Activated CD8-positive, alpha-beta T cell treated with anti-CD3 and anti-CD28 coated beads, Interleukin-2, amount 10 ng/mL, durations not matched to agents 7 days and 5 days (primary cell): ENCODE measurements around the gene EPB41L4B. TPM values are rescaled to one million over a fixed set of nuclear protein-coding genes. Genes with fewer than 3 reads are reported as not detected.
A peak's percentile ranks its signal among the peaks of the same experiment; 100 is the strongest.

Experiments used
- ATAC-seq: fragments of 150-1000 bp; cut with Tn5 transposase; one replicate; pipeline ENCODE4 v1.10.0; 2021; ENCODE audit warnings: moderate library complexity
- CTCF ChIA-PET: fragments of 350-600 bp; sonication (Branson Sonifier 250); formaldehyde crosslinking; loops from one replicate; lab custom pipeline; 2021; ENCODE audit warnings: antibody characterized with exemption; lab: Charles Lee
- POLR2A ChIA-PET: fragments of 350-600 bp; sonication (Branson Sonifier 250); formaldehyde crosslinking; loops from one replicate; lab custom pipeline; 2021; ENCODE audit warnings: antibody characterized with exemption; lab: Charles Lee
- DNase-seq: peaks from one replicate; pipeline ENCODE4 v3.0.0-alpha.2; 2020
- H3K27ac Mint-ChIP-seq: one replicate; pipeline ENCODE4 v1.8.0; 2021; ENCODE audit warnings: mild to moderate bottlenecking, mixed read lengths
- H3K27me3 Mint-ChIP-seq: one replicate; pipeline ENCODE4 v1.8.0; 2021; ENCODE audit warnings: low read depth, mixed read lengths
- H3K36me3 Mint-ChIP-seq: one replicate; pipeline ENCODE4 v1.8.0; 2021; ENCODE audit warnings: low read depth, mixed read lengths
- H3K4me1 Mint-ChIP-seq: one replicate; pipeline ENCODE4 v1.8.0; 2021; ENCODE audit warnings: low read depth, mixed read lengths
- H3K4me3 Mint-ChIP-seq: one replicate; pipeline ENCODE4 v1.8.0; 2021; ENCODE audit warnings: mild to moderate bottlenecking, mixed read lengths
- H3K9me3 Mint-ChIP-seq: one replicate; pipeline ENCODE4 v1.8.0; 2022; ENCODE audit warnings: mixed read lengths; ENCODE audit not compliant: insufficient read depth
- total RNA-seq, 2 experiments: library from RNA; stranded (reverse); gene quantifications; one replicate each; pipeline ENCODE4 v1.2.3, GENCODE V29; 2021

EPB41L4B gene
- total RNA-seq, 2 experiments from 2014 or later, result not detected

- no peak for DNase-seq
- H3K27ac Mint-ChIP-seq, result no peak overlapping the region
- H3K4me1 Mint-ChIP-seq, result peaks cover 4% of the 10 kb centered on the region
- H3K9me3 Mint-ChIP-seq, result no peaks in the 10 kb centered on the region
- no peak overlapping the region for H3K4me3 Mint-ChIP-seq
- no peaks in the 10 kb centered on the region for H3K36me3 Mint-ChIP-seq
- ChIA-PET CTCF (interaction anchor here (1.7 kb wide), 1 partner anchor 12 kb away, joined by 4 read pairs; no protein-coding TSS in a partner anchor), POLR2A (no interaction called here)
- H3K27me3 Mint-ChIP-seq, result peaks cover 19% of the 10 kb centered on the region
- no peak for ATAC-seq
Measured at GRCh38 chr9:109205526-109205925, 115.3 kb downstream of the EPB41L4B start.

- Mint-ChIP-seq H3K4me3 (no peak overlapping the region), H3K4me1 (peaks cover 4% of the 10 kb centered on the region), H3K36me3 (no peaks in the 10 kb centered on the region), H3K27me3 (peaks cover 20% of the 10 kb centered on the region), H3K27ac (no peak overlapping the region), H3K9me3 (no peaks in the 10 kb centered on the region)
- DNase-seq, result no peak
- CTCF ChIA-PET, result no interaction called here
- ATAC-seq, result no peak
- POLR2A ChIA-PET, result no interaction called here
Measured at GRCh38 chr9:109203761-109204360, 117.0 kb downstream of the EPB41L4B start.

- Mint-ChIP-seq H3K9me3 (no peaks in the 10 kb centered on the region), H3K4me3 (no peak overlapping the region), H3K4me1 (peaks cover 4% of the 10 kb centered on the region), H3K27ac (no peak overlapping the region), H3K36me3 (no peaks in the 10 kb centered on the region), H3K27me3 (peaks cover 15% of the 10 kb centered on the region)
- POLR2A ChIA-PET, result no interaction called here
- DNase-seq, result no peak
- CTCF ChIA-PET, result interaction anchor here (0.8 to 1.7 kb wide), 2 partner anchors 19 to 245 kb away, joined by 3 to 6 read pairs; no protein-coding TSS in a partner anchor
- ATAC-seq, result no peak
Measured at GRCh38 chr9:109199676-109200075, 121.2 kb downstream of the EPB41L4B start.

DNA sequence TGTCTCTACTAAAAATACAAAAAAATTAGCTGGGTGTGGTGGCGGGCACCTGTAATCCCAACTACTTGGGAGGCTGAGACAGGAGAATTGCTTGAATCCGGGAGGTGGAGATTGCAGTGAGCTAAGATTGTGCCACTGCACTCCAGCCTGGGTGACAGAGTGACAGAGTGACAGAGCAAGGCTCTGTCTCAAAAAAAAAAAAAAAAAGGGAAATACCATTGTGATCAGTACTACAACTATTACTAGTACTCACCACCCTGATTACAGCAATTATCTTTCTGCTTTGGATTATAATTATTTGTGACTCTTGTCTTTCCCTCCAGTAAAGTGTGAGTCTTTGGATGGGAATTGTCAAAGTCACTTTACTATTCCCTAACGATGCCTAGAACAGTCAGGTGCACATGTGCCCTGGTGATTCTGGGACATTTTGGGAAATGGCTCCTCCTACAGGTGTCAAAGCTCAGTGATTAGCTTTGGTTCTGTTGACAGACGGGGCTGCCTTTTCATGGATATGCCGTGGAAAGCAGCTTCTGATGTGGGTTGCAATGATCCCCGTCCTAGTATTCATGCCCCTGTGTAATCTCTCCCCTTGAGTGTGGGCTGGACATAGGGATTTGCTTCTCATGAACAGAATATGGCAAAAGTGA, 122.0 kb downstream of the EPB41L4B start:
- CTCF ChIA-PET, result interaction anchor here (0.8 to 1.7 kb wide), 3 partner anchors 18 to 245 kb away, joined by 3 to 6 read pairs (median 3); no protein-coding TSS in a partner anchor
- Mint-ChIP-seq H3K27me3 (peaks cover 16% of the 10 kb centered on the region), H3K4me1 (peaks cover 4% of the 10 kb centered on the region), H3K36me3 (no peaks in the 10 kb centered on the region), H3K4me3 (no peak overlapping the region), H3K27ac (no peak overlapping the region), H3K9me3 (no peaks in the 10 kb centered on the region)
- DNase-seq (no peak), ATAC-seq (no peak)
- POLR2A ChIA-PET, result no interaction called here

- H3K27ac Mint-ChIP-seq, result no peak overlapping the region
- H3K4me3 Mint-ChIP-seq, result no peak overlapping the region
- no peaks in the 10 kb centered on the region for H3K9me3 Mint-ChIP-seq
- ChIA-PET CTCF (interaction anchor here (1.4 kb wide), 1 partner anchor 12 kb away, joined by 4 read pairs; no protein-coding TSS in a partner anchor), POLR2A (no interaction called here)
- H3K36me3 Mint-ChIP-seq, result no peaks in the 10 kb centered on the region
- no peak for ATAC-seq
- no peak for DNase-seq
- peaks cover 7% of the 10 kb centered on the region for H3K4me1 Mint-ChIP-seq
- peaks cover 11% of the 10 kb centered on the region for H3K27me3 Mint-ChIP-seq
Measured at GRCh38 chr9:109193974-109194556, 126.8 kb downstream of the EPB41L4B start.

- no peak for DNase-seq
- Mint-ChIP-seq H3K27ac (no peak overlapping the region), H3K4me1 (peaks cover 7% of the 10 kb centered on the region), H3K4me3 (no peak overlapping the region), H3K9me3 (no peaks in the 10 kb centered on the region), H3K27me3 (peaks cover 13% of the 10 kb centered on the region), H3K36me3 (no peaks in the 10 kb centered on the region)
- ChIA-PET POLR2A (no interaction called here), CTCF (interaction anchor here (1.4 kb wide), 1 partner anchor 14 kb away, joined by 4 read pairs; no protein-coding TSS in a partner anchor)
- no peak for ATAC-seq
Measured at GRCh38 chr9:109192732-109193361, 128.0 kb downstream of the EPB41L4B start.

- ChIA-PET CTCF (no interaction called here), POLR2A (no interaction called here)
- H3K27ac Mint-ChIP-seq, result no peak overlapping the region
- no peaks in the 10 kb centered on the region for H3K9me3 Mint-ChIP-seq
- peaks cover 11% of the 10 kb centered on the region for H3K27me3 Mint-ChIP-seq
- ATAC-seq (no peak), DNase-seq (no peak)
- H3K4me1 Mint-ChIP-seq, result peaks cover 7% of the 10 kb centered on the region
- no peak overlapping the region for H3K4me3 Mint-ChIP-seq
- no peaks in the 10 kb centered on the region for H3K36me3 Mint-ChIP-seq
Measured at GRCh38 chr9:109191746-109192145, 129.1 kb downstream of the EPB41L4B start.

- DNase-seq (no peak), ATAC-seq (no peak)
- ChIA-PET CTCF (no interaction called here), POLR2A (no interaction called here)
- Mint-ChIP-seq H3K27ac (no peak overlapping the region), H3K4me3 (no peak overlapping the region), H3K9me3 (no peaks in the 10 kb centered on the region), H3K27me3 (peaks cover 11% of the 10 kb centered on the region), H3K4me1 (peaks cover 7% of the 10 kb centered on the region), H3K36me3 (no peaks in the 10 kb centered on the region)
Measured at GRCh38 chr9:109190151-109190550, 130.7 kb downstream of the EPB41L4B start.

- H3K27me3 Mint-ChIP-seq, result peaks cover 8% of the 10 kb centered on the region
- peaks cover 15% of the 10 kb centered on the region for H3K4me1 Mint-ChIP-seq
- DNase-seq, result no peak
- H3K36me3 Mint-ChIP-seq, result no peaks in the 10 kb centered on the region
- H3K4me3 Mint-ChIP-seq, result no peak overlapping the region
- no peak for ATAC-seq
- CTCF ChIA-PET, result no interaction called here
- POLR2A ChIA-PET, result no interaction called here
- H3K27ac Mint-ChIP-seq, result no peak overlapping the region
- H3K9me3 Mint-ChIP-seq, result no peaks in the 10 kb centered on the region
Measured at GRCh38 chr9:109186857-109187520, 133.9 kb downstream of the EPB41L4B start.

GRCh38 chr9:109182940-109183798, 137.7 kb downstream of the EPB41L4B start:
- no peak for ATAC-seq
- ChIA-PET POLR2A (no interaction called here), CTCF (interaction anchor here (0.7 to 1.8 kb wide), 9 partner anchors 9 to 300 kb away, joined by 3 to 6 read pairs (median 3); no protein-coding TSS in a partner anchor)
- Mint-ChIP-seq H3K4me1 (peaks cover 30% of the 10 kb centered on the region), H3K36me3 (peaks cover 2% of the 10 kb centered on the region), H3K4me3 (no peak overlapping the region), H3K27me3 (peaks cover 17% of the 10 kb centered on the region), H3K27ac (no peak overlapping the region), H3K9me3 (no peaks in the 10 kb centered on the region)
- DNase-seq, result peak; percentile 33

- CTCF ChIA-PET, result interaction anchor here (0.9 to 1.8 kb wide), 5 partner anchors 9 to 301 kb away, joined by 3 to 6 read pairs (median 3); no protein-coding TSS in a partner anchor
- no peak overlapping the region for H3K27ac Mint-ChIP-seq
- no peak for DNase-seq
- no peaks in the 10 kb centered on the region for H3K9me3 Mint-ChIP-seq
- POLR2A ChIA-PET, result no interaction called here
- H3K4me3 Mint-ChIP-seq, result no peak overlapping the region
- H3K36me3 Mint-ChIP-seq, result peaks cover 2% of the 10 kb centered on the region
- ATAC-seq, result no peak
- peaks cover 13% of the 10 kb centered on the region for H3K27me3 Mint-ChIP-seq
- H3K4me1 Mint-ChIP-seq, result peaks cover 30% of the 10 kb centered on the region
Measured at GRCh38 chr9:109182550-109182939, 138.3 kb downstream of the EPB41L4B start.
